D721Med (cell line): Measurements from ENCODE around the gene CHMP3.

ENCODE experiments used
- DNase-seq: peaks from one replicate; pipeline ENCODE4 v3.0.0; 2011; ENCODE audit warnings: low spot score; ENCODE audit not compliant: insufficient read length
- FAIRE-seq: peaks from 2 replicates; lab custom pipeline; 2011; peaks lifted over from hg19 to GRCh38; lab: Jason Lieb, UNC
- CTCF ChIP-seq: IDR thresholded peaks from 2 replicates; pipeline ENCODE4 v1.5.1; 2012; ENCODE audit warnings: mild to moderate bottlenecking, control low read depth; ENCODE audit not compliant: insufficient read depth; ENCODE audit errors: missing control alignments

Gene CHMP3

GRCh38 chr2:86461042-86461743, 102.0 kb downstream of the CHMP3 start:
- FAIRE-seq (no peak), DNase-seq (no peak)
- TF ChIP-seq CTCF, result no peak

DNA sequence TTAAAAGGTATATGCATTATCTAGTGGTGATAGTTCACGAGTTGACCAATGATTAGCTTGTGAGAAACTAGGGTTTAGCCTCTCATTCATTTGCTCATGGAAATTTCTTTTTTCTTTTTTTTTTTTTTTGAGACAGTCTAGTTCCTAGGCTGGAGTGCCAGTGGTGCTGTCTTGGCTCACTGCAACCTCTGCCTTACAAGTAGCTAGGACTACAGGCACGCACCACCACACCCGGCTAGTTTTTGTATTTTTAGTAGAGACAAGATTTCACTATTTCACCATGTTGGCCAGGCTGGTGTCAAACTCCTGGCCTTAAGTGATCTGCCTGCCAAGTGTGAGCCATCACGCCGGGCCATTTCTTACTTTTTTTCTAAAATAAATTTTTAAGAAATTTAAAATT, 108.1 kb downstream of the CHMP3 start:
- DNase-seq (no peak), FAIRE-seq (no peak)
- TF ChIP-seq CTCF, result no peak

- DNase-seq (no peak), FAIRE-seq (no peak)
- no peak for TF ChIP-seq CTCF
Measured at GRCh38 chr2:86454238-86454637, 109.0 kb downstream of the CHMP3 start.

DNA sequence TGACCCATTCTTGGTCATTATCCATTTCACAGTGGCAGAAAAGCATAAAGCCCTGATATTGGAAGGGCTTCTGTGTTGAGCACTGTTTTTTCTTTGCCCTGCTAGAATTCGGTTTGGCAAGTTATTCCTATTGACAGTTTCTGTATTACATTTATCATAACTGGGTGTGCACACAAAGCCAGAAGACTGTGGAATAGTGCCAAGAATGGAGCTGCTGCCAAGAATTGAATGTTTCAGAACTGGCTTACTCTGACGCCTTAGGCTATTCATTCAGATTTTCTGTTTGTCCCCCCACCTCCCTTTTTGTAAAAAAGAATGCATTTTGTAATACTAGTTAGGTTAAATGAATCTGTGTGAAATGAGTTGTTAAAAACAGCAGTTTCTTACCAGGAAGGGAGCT, 109.4 kb downstream of the CHMP3 start:
- no peak for TF ChIP-seq CTCF
- FAIRE-seq, result no peak
- no peak for DNase-seq
